Activated T-helper 17 cell treated with anti-CD3 and anti-CD28 coated beads, Interleukin-2, amount 50 U/mL, for 72 hours (primary cell): ENCODE results near the gene ANKDD1B. TPM values are rescaled to one million over a fixed set of nuclear protein-coding genes. Genes with fewer than 3 reads are reported as not detected.

Experiments used
- ATAC-seq: fragments of 150-1000 bp; cut with Tn5 transposase; replicated peaks from 2 replicates; pipeline ENCODE4 v1.10.0; 2021; ENCODE audit warnings: mild to moderate bottlenecking, moderate library complexity
- H3K27ac Mint-ChIP-seq: one replicate; pipeline ENCODE4 v1.8.0; 2022; ENCODE audit warnings: mixed read lengths
- H3K27me3 Mint-ChIP-seq: one replicate; pipeline ENCODE4 v1.8.0; 2022; ENCODE audit warnings: mixed read lengths
- H3K36me3 Mint-ChIP-seq: one replicate; pipeline ENCODE4 v1.8.0; 2022; ENCODE audit warnings: low read depth, mild to moderate bottlenecking, mixed read lengths
- H3K4me1 Mint-ChIP-seq: one replicate; pipeline ENCODE4 v1.8.0; 2022; ENCODE audit warnings: mixed read lengths
- H3K4me3 Mint-ChIP-seq: one replicate; pipeline ENCODE4 v1.8.0; 2022; ENCODE audit warnings: mild to moderate bottlenecking, mixed read lengths
- H3K9me3 Mint-ChIP-seq: one replicate; pipeline ENCODE4 v1.8.0; 2022; ENCODE audit warnings: mixed read lengths
- total RNA-seq, 2 donors: library from RNA; stranded (reverse); gene quantifications; one replicate each; pipeline ENCODE4 v1.2.3, GENCODE V29; 2022

ANKDD1B gene
- total RNA-seq, 2 donors from 2014 or later, result 0.34 to 0.35 TPM

- no peaks in the 10 kb centered on the region for H3K9me3 Mint-ChIP-seq
- H3K27ac Mint-ChIP-seq, result peak overlapping the region; percentile 7
- no peak overlapping the region for H3K4me3 Mint-ChIP-seq
- H3K27me3 Mint-ChIP-seq, result no peaks in the 10 kb centered on the region
- no peak for ATAC-seq
- no peaks in the 10 kb centered on the region for H3K4me1 Mint-ChIP-seq
- no peaks in the 10 kb centered on the region for H3K36me3 Mint-ChIP-seq
Observed at GRCh38 chr5:75627801-75628200, 16.5 kb downstream of the ANKDD1B start.

DNA sequence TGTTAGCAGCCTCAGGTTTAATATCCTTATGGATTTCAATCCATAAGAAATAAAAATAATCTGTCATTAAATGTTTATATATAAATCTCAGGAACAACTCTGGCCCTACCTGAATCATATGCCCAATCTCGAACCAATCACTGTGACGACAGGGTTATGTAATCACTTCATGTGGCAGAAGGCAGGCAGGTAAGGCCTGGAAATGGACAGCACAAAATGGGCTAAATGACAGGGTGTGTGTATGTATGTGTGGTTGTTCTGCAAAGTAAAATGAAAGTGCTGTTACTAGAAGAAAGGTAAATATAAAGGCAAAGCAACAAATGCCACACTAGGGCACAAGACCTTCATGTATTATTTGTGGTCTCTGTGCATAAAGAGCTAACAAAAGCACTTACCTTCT lies 19.6 kb downstream of the ANKDD1B start:
- no peaks in the 10 kb centered on the region for H3K36me3 Mint-ChIP-seq
- H3K27ac Mint-ChIP-seq, result no peak overlapping the region
- no peaks in the 10 kb centered on the region for H3K27me3 Mint-ChIP-seq
- H3K9me3 Mint-ChIP-seq, result peaks cover 3% of the 10 kb centered on the region
- ATAC-seq, result no peak
- no peaks in the 10 kb centered on the region for H3K4me1 Mint-ChIP-seq
- H3K4me3 Mint-ChIP-seq, result no peak overlapping the region

- Mint-ChIP-seq H3K4me1 (no peaks in the 10 kb centered on the region), H3K9me3 (peaks cover 7% of the 10 kb centered on the region), H3K27me3 (peaks cover 3% of the 10 kb centered on the region), H3K4me3 (no peak overlapping the region), H3K27ac (no peak overlapping the region), H3K36me3 (no peaks in the 10 kb centered on the region)
- ATAC-seq, result no peak
Observed at GRCh38 chr5:75632321-75632720, 21.1 kb downstream of the ANKDD1B start.

DNA sequence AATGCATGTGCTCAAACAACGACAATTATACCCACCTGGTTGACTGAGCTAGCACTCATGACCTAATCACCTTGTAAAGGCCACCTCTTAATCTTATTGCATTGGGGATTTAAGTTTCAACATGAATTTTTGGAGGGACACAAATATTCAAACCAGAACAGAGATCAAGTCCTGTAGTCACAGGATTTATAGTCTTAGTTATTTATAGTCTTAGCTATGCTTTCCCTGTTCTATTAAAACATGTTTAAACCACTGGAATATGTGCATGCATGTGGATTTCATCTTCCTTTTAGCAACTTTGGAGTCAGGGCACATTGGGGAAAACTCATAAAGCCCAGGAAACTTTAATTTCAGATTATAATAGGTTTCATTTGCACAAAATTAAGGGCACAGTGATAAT lies 26.7 kb downstream of the ANKDD1B start:
- H3K9me3 Mint-ChIP-seq, result peaks cover 7% of the 10 kb centered on the region
- no peak for ATAC-seq
- no peaks in the 10 kb centered on the region for H3K4me1 Mint-ChIP-seq
- no peak overlapping the region for H3K27ac Mint-ChIP-seq
- H3K4me3 Mint-ChIP-seq, result no peak overlapping the region
- no peaks in the 10 kb centered on the region for H3K36me3 Mint-ChIP-seq
- peaks cover 3% of the 10 kb centered on the region for H3K27me3 Mint-ChIP-seq

DNA sequence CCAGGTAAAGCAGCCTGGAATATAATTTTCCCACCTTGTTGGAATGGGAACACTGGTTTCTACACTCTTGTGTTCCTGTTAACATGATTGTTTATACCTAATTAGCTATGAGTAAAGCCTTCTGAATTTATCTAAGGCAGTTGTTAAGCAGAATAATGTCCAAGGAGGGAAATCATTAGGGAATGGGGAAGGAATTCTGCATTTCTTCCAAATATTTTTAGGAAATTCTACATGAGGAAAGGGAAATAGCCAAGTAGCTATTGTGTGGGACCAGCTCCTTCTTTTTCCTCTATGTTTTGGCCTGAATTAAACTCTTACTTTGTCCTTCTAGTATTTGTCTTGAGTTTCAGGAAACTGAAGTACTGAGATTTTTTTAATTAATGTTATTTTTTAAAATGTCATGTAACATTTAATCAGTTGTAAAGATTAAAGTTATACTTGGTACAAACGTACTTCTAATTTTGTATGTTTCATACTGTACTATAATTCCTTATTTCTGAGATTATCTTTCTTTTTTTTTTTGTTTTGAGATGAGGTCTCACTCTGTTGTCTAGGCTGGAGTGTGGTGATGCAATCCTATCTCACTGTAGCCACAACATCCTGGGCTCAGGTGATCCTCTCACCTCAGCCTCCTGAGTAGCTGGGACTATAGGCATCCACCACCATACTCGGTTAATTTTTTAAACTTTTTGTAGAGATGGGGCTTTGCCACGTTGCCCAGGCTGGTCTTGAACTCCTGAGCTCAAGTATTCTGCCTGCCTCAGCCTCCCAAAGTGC lies 28.5 kb downstream of the ANKDD1B start:
- peaks cover 4% of the 10 kb centered on the region for H3K9me3 Mint-ChIP-seq
- H3K4me3 Mint-ChIP-seq, result no peak overlapping the region
- no peak overlapping the region for H3K27ac Mint-ChIP-seq
- H3K36me3 Mint-ChIP-seq, result no peaks in the 10 kb centered on the region
- no peak for ATAC-seq
- H3K4me1 Mint-ChIP-seq, result no peaks in the 10 kb centered on the region
- peaks cover 3% of the 10 kb centered on the region for H3K27me3 Mint-ChIP-seq

- Mint-ChIP-seq H3K9me3 (peaks cover 4% of the 10 kb centered on the region), H3K36me3 (no peaks in the 10 kb centered on the region), H3K4me1 (no peaks in the 10 kb centered on the region), H3K27ac (no peak overlapping the region), H3K4me3 (no peak overlapping the region), H3K27me3 (peaks cover 3% of the 10 kb centered on the region)
- no peak for ATAC-seq
Observed at GRCh38 chr5:75640395-75640794, 29.1 kb downstream of the ANKDD1B start.

DNA sequence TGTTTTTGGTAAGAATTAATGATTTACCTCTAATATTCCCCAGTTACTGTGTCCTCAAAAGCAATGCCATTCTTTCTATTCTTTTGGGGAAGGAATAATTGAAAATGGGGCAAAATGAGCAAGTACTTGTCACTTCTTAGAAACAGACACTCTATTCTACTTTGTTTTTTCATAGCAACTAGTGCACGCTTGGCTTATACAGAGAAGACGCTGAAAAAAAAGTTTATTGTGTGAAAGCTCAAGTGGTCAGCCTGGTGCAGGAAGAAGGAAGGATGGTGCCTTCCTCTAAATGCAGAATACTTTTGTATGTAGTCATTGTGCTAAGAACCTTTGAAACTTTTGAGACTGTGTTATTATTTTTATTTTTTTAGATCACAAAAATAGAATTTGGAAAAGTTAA lies 29.6 kb downstream of the ANKDD1B start:
- peaks cover 3% of the 10 kb centered on the region for H3K27me3 Mint-ChIP-seq
- peaks cover 4% of the 10 kb centered on the region for H3K9me3 Mint-ChIP-seq
- no peak for ATAC-seq
- no peak overlapping the region for H3K27ac Mint-ChIP-seq
- H3K4me3 Mint-ChIP-seq, result no peak overlapping the region
- H3K36me3 Mint-ChIP-seq, result no peaks in the 10 kb centered on the region
- H3K4me1 Mint-ChIP-seq, result no peaks in the 10 kb centered on the region

DNA sequence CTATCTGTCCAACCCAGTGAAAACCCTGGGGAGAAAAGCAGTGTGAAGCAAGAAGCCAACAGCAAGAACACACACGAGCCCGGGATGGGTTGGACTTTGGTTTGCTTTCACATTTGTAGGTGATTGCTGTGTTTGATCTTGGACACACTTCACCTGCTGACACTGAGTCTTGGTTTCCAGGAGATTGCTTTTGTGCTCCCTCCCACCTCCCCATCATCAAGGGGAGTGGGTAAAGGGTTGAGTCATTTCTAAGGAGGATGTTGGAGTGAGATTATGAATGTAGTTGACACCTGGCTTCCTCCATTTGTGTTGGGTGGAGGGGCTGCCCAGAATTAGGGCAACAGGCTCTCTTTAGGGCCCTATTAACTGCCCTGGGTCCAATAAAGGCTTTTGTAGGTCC lies 37.5 kb downstream of the ANKDD1B start:
- ATAC-seq, result peak; percentile 57
- no peaks in the 10 kb centered on the region for H3K36me3 Mint-ChIP-seq
- no peaks in the 10 kb centered on the region for H3K9me3 Mint-ChIP-seq
- no peaks in the 10 kb centered on the region for H3K27me3 Mint-ChIP-seq
- H3K4me3 Mint-ChIP-seq, result no peak overlapping the region
- H3K4me1 Mint-ChIP-seq, result no peaks in the 10 kb centered on the region
- H3K27ac Mint-ChIP-seq, result no peak overlapping the region

GRCh38 chr5:75651575-75652238 lies 40.5 kb downstream of the ANKDD1B start:
- peaks cover 3% of the 10 kb centered on the region for H3K27me3 Mint-ChIP-seq
- no peaks in the 10 kb centered on the region for H3K4me1 Mint-ChIP-seq
- no peaks in the 10 kb centered on the region for H3K36me3 Mint-ChIP-seq
- ATAC-seq, result no peak
- no peak overlapping the region for H3K27ac Mint-ChIP-seq
- no peak overlapping the region for H3K4me3 Mint-ChIP-seq
- no peaks in the 10 kb centered on the region for H3K9me3 Mint-ChIP-seq

DNA sequence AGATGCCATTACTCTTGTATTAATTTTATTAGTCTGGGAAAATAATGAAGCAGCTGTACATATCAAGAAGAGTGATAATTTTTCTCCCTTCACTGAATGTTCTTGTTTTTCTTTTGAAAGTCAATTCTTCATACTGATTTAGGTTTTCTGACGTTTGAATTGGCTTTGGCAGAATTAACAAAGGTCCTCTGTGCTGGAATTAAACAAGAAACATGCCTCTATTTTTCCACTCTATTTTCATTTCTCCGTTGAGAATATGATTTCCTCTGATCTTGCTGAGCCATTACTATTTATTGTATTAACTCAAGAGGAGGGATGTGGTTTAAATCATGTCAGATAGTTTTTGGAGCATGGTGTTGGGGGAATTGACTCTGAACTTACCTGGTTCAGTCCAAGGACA lies 42.3 kb downstream of the ANKDD1B start:
- H3K27ac Mint-ChIP-seq, result no peak overlapping the region
- H3K36me3 Mint-ChIP-seq, result no peaks in the 10 kb centered on the region
- peaks cover 3% of the 10 kb centered on the region for H3K27me3 Mint-ChIP-seq
- H3K9me3 Mint-ChIP-seq, result no peaks in the 10 kb centered on the region
- no peaks in the 10 kb centered on the region for H3K4me1 Mint-ChIP-seq
- H3K4me3 Mint-ChIP-seq, result no peak overlapping the region
- ATAC-seq, result no peak

GRCh38 chr5:75654693-75655295 lies 43.5 kb downstream of the ANKDD1B start:
- no peak for ATAC-seq
- no peak overlapping the region for H3K4me3 Mint-ChIP-seq
- no peaks in the 10 kb centered on the region for H3K4me1 Mint-ChIP-seq
- peak overlapping the region; percentile 28 for H3K27ac Mint-ChIP-seq
- no peaks in the 10 kb centered on the region for H3K36me3 Mint-ChIP-seq
- peaks cover 3% of the 10 kb centered on the region for H3K27me3 Mint-ChIP-seq
- H3K9me3 Mint-ChIP-seq, result no peaks in the 10 kb centered on the region

DNA sequence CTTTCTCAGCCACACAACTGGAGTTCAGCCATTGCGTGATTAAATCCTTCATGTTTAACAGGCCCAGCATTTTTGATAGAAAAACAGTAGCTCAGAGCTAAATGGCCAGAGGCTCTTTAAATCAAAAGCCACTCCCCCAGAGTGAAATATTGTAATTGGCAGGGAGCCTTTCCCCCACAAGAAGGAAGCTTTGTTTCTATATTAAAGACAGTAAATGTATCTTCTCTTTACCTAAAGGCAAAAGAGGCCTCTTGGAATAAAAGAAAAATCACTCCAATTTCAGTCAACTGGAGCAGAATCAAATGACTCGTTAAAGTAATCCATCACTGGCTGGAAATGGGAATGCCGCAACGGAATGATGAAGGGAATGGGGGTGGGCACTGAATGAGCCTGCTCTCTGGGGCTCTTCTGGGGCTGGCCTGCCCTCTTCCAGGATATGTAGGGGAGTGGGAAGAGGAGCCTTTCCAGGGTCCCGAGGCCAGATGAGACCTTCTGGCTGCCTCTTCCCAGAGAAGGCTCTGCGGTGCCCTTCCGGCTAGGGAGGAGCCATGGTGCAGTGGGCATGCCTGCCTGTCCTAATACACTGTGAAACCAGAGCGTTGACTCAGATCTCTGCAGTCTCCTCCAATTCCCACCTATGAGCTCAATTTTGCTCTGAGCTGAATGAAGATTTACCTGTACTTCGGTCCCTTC lies 45.2 kb downstream of the ANKDD1B start:
- no peaks in the 10 kb centered on the region for H3K4me1 Mint-ChIP-seq
- no peaks in the 10 kb centered on the region for H3K36me3 Mint-ChIP-seq
- no peak for ATAC-seq
- peaks cover 3% of the 10 kb centered on the region for H3K27me3 Mint-ChIP-seq
- no peak overlapping the region for H3K27ac Mint-ChIP-seq
- no peak overlapping the region for H3K4me3 Mint-ChIP-seq
- no peaks in the 10 kb centered on the region for H3K9me3 Mint-ChIP-seq

GRCh38 chr5:75659791-75660450 lies 48.7 kb downstream of the ANKDD1B start:
- Mint-ChIP-seq H3K27ac (no peak overlapping the region), H3K4me3 (no peak overlapping the region), H3K36me3 (no peaks in the 10 kb centered on the region), H3K9me3 (no peaks in the 10 kb centered on the region), H3K4me1 (no peaks in the 10 kb centered on the region), H3K27me3 (no peaks in the 10 kb centered on the region)
- no peak for ATAC-seq
